MCF 10A (cell line): ENCODE data around the gene RUVBL1. TPM values are rescaled to one million over a fixed set of nuclear protein-coding genes. Genes with fewer than 3 reads are reported as not detected.

ENCODE experiments used
- BruUV-seq: library from RNA; stranded (reverse); fragments of 400-500 nt; replicated peaks from 2 replicates; lab custom pipeline; 2021; lab: Mats Ljungman, UMichigan
- CTCF ChIA-PET: fragments of 300-600 bp; sonication (Branson Sonifier 250); formaldehyde crosslinking; extraction: SDS; loops from one replicate; lab custom pipeline; 2021; ENCODE audit warnings: antibody characterized with exemption, inconsistent platforms; lab: Yijun Ruan, JAX
- POLR2A ChIA-PET: fragments of 300-600, 350-650 bp; sonication (Branson Sonifier 250); formaldehyde crosslinking; extraction: SDS; loops from one replicate; lab custom pipeline; 2020; ENCODE audit warnings: antibody characterized with exemption, inconsistent platforms; lab: Yijun Ruan, JAX
- DNase-seq: peaks from one replicate; pipeline ENCODE4 v3.0.0-alpha.2; 2018; ENCODE audit not compliant: unreplicated experiment
- H3K27ac Mint-ChIP-seq: one replicate; pipeline ENCODE4 v1.8.0; 2022; ENCODE audit warnings: mild to moderate bottlenecking, low read depth, mixed read lengths; ENCODE audit not compliant: unreplicated experiment
- H3K27me3 Mint-ChIP-seq: one replicate; pipeline ENCODE4 v1.8.0; 2022; ENCODE audit warnings: mixed read lengths; ENCODE audit not compliant: insufficient read depth, unreplicated experiment
- H3K36me3 Mint-ChIP-seq: one replicate; pipeline ENCODE4 v1.8.0; 2022; ENCODE audit warnings: mild to moderate bottlenecking, moderate library complexity, mixed read lengths; ENCODE audit not compliant: insufficient read depth, unreplicated experiment
- H3K4me1 Mint-ChIP-seq: one replicate; pipeline ENCODE4 v1.8.0; 2022; ENCODE audit warnings: mixed read lengths; ENCODE audit not compliant: insufficient read depth, unreplicated experiment
- H3K4me3 Mint-ChIP-seq: one replicate; pipeline ENCODE4 v1.8.0; 2022; ENCODE audit warnings: mild to moderate bottlenecking, moderate library complexity, mixed read lengths; ENCODE audit not compliant: unreplicated experiment
- H3K9me3 Mint-ChIP-seq: one replicate; pipeline ENCODE4 v1.8.0; 2022; ENCODE audit warnings: mixed read lengths; ENCODE audit not compliant: unreplicated experiment
- intact Hi-C: fragments of 100-400 bp; cut with micrococcal nuclease; formaldehyde crosslinking; loops from 2 replicates; pipeline ENCODE4 v1.14.1; 2022
- total RNA-seq: library from RNA; stranded (reverse); gene quantifications from 2 replicates; pipeline ENCODE4 v1.2.3, GENCODE V29; 2022
- TF ChIP-seq, protein P1 (sequence below): fragments of 200-600 bp; IDR thresholded peaks from one replicate; pipeline ENCODE4 v1.8.0; 2022; ENCODE audit warnings: antibody characterized with exemption, mild to moderate bottlenecking; ENCODE audit not compliant: unreplicated experiment

Gene RUVBL1
- total RNA-seq, 1 experiment from 2014 or later: 114 TPM

DNA sequence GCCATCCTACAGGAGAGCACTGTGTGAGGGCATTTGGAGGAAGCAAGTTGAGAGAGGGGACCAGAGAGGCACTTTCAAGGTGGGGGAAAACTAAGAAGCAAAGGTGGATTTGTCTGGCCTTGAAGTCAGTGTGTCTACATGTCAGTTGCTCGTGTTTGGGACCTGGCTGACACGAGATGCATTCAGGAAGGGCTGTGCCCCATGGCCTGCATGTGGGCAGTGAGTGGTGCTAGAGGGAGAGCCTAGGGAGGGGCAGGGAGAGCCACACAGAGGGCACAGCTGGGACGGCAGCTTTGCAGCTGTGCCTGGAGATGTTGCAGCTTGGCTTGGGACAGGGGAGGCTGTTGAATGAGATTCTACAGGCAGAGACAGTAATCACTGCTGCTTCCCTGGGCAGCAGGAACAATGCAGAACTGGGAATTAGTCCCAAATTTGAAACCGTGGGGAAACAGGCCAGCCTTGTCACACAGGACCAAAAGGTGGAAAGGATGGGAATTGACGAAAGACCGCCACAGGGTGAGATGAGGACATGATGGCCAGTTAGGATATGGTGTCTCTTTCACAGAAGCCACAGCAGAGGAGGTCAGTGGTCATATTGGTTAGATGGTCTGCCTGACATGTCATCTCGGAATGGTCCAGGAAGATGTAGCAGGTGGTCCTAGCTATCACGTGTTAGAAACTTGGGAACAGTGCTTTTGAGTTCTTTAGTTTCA, 61.4 kb downstream of the RUVBL1 start:
- TF ChIP-seq, protein P1, sequence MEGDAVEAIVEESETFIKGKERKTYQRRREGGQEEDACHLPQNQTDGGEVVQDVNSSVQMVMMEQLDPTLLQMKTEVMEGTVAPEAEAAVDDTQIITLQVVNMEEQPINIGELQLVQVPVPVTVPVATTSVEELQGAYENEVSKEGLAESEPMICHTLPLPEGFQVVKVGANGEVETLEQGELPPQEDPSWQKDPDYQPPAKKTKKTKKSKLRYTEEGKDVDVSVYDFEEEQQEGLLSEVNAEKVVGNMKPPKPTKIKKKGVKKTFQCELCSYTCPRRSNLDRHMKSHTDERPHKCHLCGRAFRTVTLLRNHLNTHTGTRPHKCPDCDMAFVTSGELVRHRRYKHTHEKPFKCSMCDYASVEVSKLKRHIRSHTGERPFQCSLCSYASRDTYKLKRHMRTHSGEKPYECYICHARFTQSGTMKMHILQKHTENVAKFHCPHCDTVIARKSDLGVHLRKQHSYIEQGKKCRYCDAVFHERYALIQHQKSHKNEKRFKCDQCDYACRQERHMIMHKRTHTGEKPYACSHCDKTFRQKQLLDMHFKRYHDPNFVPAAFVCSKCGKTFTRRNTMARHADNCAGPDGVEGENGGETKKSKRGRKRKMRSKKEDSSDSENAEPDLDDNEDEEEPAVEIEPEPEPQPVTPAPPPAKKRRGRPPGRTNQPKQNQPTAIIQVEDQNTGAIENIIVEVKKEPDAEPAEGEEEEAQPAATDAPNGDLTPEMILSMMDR: no peak
- POLR2A ChIA-PET: no interaction called here
- DNase-seq: no peak
- intact Hi-C loops: no loop called here
- CTCF ChIA-PET: interaction anchor here (1.0 kb wide), 1 partner anchor 11 kb away, joined by 5 read pairs; no protein-coding TSS in a partner anchor
- no peak overlapping the region for H3K4me3 Mint-ChIP-seq
- peaks cover 18% of the 10 kb centered on the region for H3K4me1 Mint-ChIP-seq
- no TSS peak for BruUV-seq
- no peaks in the 10 kb centered on the region for H3K27me3 Mint-ChIP-seq
- no peaks in the 10 kb centered on the region for H3K9me3 Mint-ChIP-seq
- no peak overlapping the region for H3K27ac Mint-ChIP-seq
- H3K36me3 Mint-ChIP-seq: peaks cover 100% of the 10 kb centered on the region

DNA sequence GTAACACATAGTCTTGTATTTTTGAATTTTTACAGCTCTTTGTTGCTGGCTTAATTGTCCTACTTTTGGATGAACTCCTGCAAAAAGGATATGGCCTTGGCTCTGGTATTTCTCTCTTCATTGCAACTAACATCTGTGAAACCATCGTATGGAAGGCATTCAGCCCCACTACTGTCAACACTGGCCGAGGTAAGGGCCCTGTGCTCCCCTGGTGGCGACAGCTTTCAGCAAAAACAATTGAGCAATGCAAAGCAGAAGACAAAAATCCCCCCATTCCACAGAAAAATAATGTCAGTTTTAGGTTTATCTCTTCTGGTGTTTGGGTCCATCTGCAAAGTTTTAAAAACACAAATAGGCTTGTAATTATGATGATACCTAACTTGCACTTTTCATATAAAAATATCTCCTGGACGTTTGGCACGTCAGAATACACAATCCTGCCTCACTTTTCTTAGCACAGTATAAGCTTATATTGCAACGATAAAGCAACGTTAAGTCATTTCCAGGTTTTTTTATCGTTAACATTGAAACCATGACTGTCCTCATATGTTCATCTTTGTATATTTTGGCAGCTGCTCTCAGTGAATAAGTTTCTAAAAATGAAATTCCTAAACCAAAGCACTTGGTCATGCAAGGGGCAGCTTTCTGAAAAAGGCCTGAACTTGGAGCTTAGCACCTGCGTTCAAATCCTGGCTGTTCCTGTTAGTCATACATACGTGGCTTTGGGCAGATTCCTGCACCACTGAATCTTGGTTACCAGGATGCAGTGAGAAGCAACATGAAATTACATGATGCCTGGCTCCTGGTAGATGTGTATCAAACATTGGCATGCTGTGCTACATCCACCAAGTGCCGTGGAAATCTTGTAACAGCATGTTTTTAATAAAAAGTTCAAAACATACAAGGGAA, 62.9 kb downstream of the RUVBL1 start:
- peak overlapping the region; percentile 74 for H3K27ac Mint-ChIP-seq
- no TSS peak for BruUV-seq
- no peaks in the 10 kb centered on the region for H3K9me3 Mint-ChIP-seq
- H3K4me3 Mint-ChIP-seq: no peak overlapping the region
- peaks cover 99% of the 10 kb centered on the region for H3K36me3 Mint-ChIP-seq
- no peaks in the 10 kb centered on the region for H3K27me3 Mint-ChIP-seq
- intact Hi-C loops: no loop called here
- peaks cover 19% of the 10 kb centered on the region for H3K4me1 Mint-ChIP-seq
- peak; percentile 50 for DNase-seq
- ChIA-PET CTCF (interaction anchor here (0.7 to 0.8 kb wide), 2 partner anchors 59 to 314 kb away, joined by 3 read pairs; no protein-coding TSS in a partner anchor), POLR2A (interaction anchor here (1.1 kb wide), 1 partner anchor 9 kb away, joined by 6 read pairs; the partner anchor contains the start of gene SEC61A1)
- TF ChIP-seq, protein P1: no peak

DNA sequence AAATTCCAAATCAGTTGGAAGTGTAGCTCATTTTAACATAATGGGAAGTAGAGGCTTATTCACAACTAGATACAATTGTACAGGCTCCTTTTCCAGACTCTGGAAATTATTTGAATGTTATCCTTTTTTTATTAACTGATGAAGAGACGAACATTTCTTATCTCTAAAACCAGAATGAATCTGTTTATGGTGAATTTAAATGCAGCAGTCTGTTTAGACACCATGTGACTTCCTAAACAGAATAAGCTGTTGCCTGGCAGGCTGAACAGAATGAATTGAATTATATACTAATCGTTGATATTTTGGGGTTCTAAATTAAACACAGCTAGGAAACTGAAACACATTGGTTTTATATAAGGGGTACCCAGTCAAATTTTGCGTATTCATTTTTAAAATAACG, 67.4 kb downstream of the RUVBL1 start:
- intact Hi-C loops: no loop called here
- TF ChIP-seq, protein P1: no peak
- Mint-ChIP-seq H3K27ac (no peak overlapping the region), H3K4me1 (peaks cover 46% of the 10 kb centered on the region), H3K4me3 (no peak overlapping the region), H3K27me3 (no peaks in the 10 kb centered on the region), H3K36me3 (peaks cover 82% of the 10 kb centered on the region), H3K9me3 (no peaks in the 10 kb centered on the region)
- no peak for DNase-seq
- POLR2A ChIA-PET: interaction anchor here (0.6 to 1.9 kb wide), 4 partner anchors 13 to 1128 kb away, joined by 3 to 6 read pairs (median 3); no protein-coding TSS in a partner anchor
- CTCF ChIA-PET: interaction anchor here (0.6 to 2.2 kb wide), 5 partner anchors 10 to 408 kb away, joined by 3 to 21 read pairs (median 4); no protein-coding TSS in a partner anchor
- BruUV-seq: no TSS peak
